Right ventricle myocardium superior (tissue), 1 donor: ENCODE results near the gene CEACAM6. TPM values are rescaled to one million over a fixed set of nuclear protein-coding genes. Genes with fewer than 3 reads are reported as not detected.
"Not testable (repeated sequence)": the region's sequence is repeated elsewhere in the genome, so short reads cannot be mapped to it uniquely, and the experiment has no call there.

Experiments used
- ATAC-seq: fragments of 200-7000 bp; cut with Tn5 transposase; one replicate; pipeline ENCODE4 v1.9.1; 2020; ENCODE audit warnings: mild to moderate bottlenecking; ENCODE audit not compliant: poor library complexity
- DNase-seq: peaks from one replicate; pipeline ENCODE4 v3.0.0-alpha.2; 2020
- intact Hi-C: fragments of 100-400 bp; cut with DNase I; formaldehyde crosslinking; loops from one replicate; pipeline ENCODE4 v1.11.2; 2022
- total RNA-seq: library from RNA; stranded (reverse); fragmentation: NEBNext Ultra II Directional; extraction: Animal tissue kit (Norgen Biotek cat#: 25700); gene quantifications from one replicate; pipeline ENCODE4 v1.2.1, GENCODE V29; 2021
- donor health status: DM: no; HTN: yes; CAD: no; lungs with severe emphysema.

The CEACAM6 gene
- total RNA-seq, 1 donor from 2014 or later: not detected

GRCh38 chr19:41744850-41745249, 10.5 kb upstream of the CEACAM6 start:
- DNase-seq (no peak), ATAC-seq (no peak)
- intact Hi-C loops: loop anchor here (10.0 kb wide), 1 partner anchor 100 kb away; no protein-coding TSS in a partner anchor

DNA sequence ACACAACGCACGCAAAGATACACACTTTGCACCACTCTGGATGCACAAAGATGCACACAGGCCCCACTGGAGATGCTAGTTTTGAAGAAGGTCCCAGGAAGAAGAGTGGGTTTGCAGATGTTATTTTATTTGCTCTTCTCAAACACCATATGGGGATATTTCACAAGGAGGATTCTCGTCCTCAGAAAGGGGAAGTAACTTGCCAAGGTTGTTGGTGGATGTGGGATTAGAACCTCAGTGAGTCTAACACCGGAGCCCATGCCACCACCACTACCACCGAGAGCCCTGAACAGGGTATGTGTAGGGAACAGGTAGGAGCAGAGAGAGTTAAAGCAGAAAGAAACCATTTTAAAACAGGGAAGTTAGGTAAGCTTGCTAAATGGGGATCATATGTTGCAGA, 9.6 kb upstream of the CEACAM6 start:
- intact Hi-C loops: loop anchor here (10.0 kb wide), 1 partner anchor 101 kb away; no protein-coding TSS in a partner anchor
- DNase-seq (no peak), ATAC-seq (no peak)

GRCh38 chr19:41746593-41747227, 8.6 kb upstream of the CEACAM6 start:
- no peak for DNase-seq
- intact Hi-C loops: loop anchor here (10.0 kb wide), 1 partner anchor 102 kb away; no protein-coding TSS in a partner anchor
- ATAC-seq: peak; percentile 64

GRCh38 chr19:41748012-41748411, 7.3 kb upstream of the CEACAM6 start:
- ATAC-seq: no peak
- intact Hi-C loops: loop anchor here (10.0 kb wide), 1 partner anchor 103 kb away; no protein-coding TSS in a partner anchor

GRCh38 chr19:41750248-41751134, 4.8 kb upstream of the CEACAM6 start:
- intact Hi-C loops, DNase-seq: not testable (repeated sequence)
- peak; percentile 57 for ATAC-seq

More at GRCh38 chr19:41748012-41748411, 7.3 kb upstream of the CEACAM6 start:
- DNase-seq: no peak

DNA sequence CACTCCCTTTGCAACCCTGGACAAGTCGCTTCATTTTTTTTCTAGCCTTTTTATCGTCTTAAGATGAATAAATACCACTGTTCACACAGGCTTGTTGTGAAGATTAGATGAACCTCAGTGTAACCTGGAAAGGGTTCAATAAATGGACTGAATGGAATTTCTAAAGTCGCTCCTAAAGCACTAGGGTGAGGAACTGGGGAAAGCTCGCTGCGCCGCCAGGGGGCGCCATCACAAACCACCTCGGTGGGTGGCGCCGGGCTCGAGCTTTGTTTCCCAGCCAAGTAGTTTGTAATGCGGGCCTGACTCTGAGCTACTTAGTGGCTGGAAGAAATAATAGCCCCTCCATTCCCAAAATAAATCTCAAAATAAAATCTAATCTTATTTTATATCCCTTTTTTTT, 2.2 kb upstream of the CEACAM6 start:
- intact Hi-C loops: no loop called here
- ATAC-seq: peak; percentile 46

DNA sequence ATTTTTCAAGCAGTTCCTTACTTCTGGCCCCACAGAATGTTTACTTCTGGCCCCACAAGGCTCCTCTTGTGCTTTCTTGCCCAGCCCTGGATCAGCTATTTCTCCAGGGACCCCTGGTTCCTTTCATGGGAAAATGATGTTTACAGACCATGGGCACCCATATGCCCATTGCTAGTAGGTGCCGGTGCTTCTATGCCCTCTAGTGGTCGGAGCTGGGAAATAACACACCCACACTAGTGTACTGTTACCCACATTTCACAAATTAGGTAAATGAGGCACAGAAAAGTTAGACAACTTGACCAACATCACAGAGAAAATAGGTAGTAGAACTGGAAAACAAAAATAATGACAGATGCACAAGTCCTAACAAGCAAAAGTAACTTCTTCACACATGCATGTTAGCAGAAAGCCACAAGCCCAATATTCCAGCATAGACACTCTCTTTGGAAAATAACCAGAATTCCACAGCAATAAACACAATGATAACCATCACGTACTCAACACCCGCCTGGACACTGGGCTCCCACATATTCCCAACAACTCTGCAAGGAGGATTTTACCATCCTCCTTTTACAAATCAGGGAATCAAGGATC, 1.3 kb upstream of the CEACAM6 start:
- intact Hi-C loops: no loop called here
- ATAC-seq (peak; percentile 80), DNase-seq (no peak)

More for the DNA sequence above, 2.2 kb upstream of the CEACAM6 start:
- DNase-seq: peak; percentile 74

DNA sequence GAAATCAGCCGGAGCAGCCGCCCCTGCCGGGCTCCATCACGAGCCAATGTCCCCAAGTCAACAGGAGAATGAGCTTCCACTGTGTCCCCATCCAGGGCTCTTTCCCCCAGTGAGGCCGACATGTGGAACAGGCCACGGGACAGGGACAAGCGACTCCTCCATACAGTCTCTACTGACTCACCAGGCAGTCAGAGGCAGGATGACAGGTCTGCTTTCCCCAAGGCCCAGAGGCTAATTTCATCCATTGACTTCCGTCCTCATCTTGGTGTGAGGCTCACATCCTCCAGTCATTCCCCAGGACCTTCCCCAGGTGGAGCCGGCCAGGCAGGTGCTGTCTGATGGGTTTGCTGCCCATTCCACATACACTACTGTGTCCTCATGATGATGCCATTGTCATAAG, 3.5 kb downstream of the CEACAM6 start:
- ATAC-seq: no peak
- DNase-seq: no peak
- intact Hi-C loops: no loop called here

DNA sequence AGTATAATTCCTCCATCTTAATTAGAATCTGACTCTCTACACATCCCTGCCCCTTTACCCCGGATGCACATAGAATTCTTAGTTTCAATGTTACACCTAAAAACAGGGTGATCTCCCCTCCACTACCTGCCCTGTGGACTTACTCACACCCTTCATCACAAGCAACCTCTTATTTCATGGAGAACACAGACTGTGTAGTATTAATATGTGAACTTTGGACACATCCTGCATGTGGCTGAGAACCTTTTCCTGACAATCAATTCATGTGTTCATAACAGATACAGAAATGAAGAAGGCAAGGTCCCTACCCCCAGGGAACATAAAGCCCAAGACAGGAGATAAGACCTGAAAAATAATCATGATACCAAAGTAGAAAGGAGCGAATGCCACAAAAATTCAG, 11.8 kb downstream of the CEACAM6 start:
- no peak for DNase-seq
- no peak for ATAC-seq
- intact Hi-C loops: no loop called here

- DNase-seq, intact Hi-C loops, ATAC-seq: not testable (repeated sequence)
Measured at GRCh38 chr19:41768105-41768504, 12.8 kb downstream of the CEACAM6 start.

- intact Hi-C loops: no loop called here
Measured at GRCh38 chr19:41769608-41770007, 14.3 kb downstream of the CEACAM6 start.

DNA sequence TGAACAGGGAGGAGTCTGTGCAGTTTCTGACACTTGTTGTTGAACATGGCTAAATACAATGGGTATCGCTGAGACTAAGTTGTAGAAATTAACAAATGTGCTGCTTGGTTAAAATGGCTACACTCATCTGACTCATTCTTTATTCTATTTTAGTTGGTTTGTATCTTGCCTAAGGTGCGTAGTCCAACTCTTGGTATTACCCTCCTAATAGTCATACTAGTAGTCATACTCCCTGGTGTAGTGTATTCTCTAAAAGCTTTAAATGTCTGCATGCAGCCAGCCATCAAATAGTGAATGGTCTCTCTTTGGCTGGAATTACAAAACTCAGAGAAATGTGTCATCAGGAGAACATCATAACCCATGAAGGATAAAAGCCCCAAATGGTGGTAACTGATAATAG, 16.1 kb downstream of the CEACAM6 start:
- intact Hi-C loops: no loop called here
- no peak for ATAC-seq
- DNase-seq: no peak

More at GRCh38 chr19:41769608-41770007, 14.3 kb downstream of the CEACAM6 start:
- DNase-seq: no peak
- ATAC-seq: no peak

DNA sequence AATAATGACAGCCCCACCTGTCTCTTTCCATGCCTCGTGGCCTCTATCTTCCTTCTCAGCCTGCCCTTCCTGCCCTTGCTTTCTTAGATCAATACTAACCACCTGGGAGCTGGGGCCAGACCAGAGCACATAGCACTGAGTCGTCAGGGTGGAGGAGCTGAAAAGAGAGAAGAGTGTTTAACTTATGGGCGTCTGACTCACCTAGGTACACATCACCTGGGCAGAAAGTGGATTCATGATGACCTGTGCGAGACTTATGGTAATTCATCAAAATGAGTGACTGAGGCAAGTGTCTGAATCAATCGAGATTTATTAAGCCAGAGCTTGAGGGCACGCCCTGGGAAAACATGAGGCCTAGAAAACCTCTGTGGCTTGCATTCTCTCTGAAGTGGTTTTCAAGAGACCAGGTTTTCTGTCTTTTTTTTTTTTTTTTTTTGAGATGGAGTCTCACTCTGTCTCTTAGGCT, 19.2 kb downstream of the CEACAM6 start:
- ATAC-seq (no peak), DNase-seq (no peak)
- intact Hi-C loops: no loop called here

- intact Hi-C loops: no loop called here
- DNase-seq (no peak), ATAC-seq (no peak)
Measured at GRCh38 chr19:41776700-41777099, 21.4 kb downstream of the CEACAM6 start.

GRCh38 chr19:41783612-41784011, 28.3 kb downstream of the CEACAM6 start:
- DNase-seq: no peak

GRCh38 chr19:41784312-41784711, 29.0 kb downstream of the CEACAM6 start:
- DNase-seq (no peak), ATAC-seq (no peak)
- intact Hi-C loops: no loop called here

More at GRCh38 chr19:41783612-41784011, 28.3 kb downstream of the CEACAM6 start:
- no peak for ATAC-seq
- intact Hi-C loops: no loop called here

- intact Hi-C loops: no loop called here
- no peak for ATAC-seq
- no peak for DNase-seq
Measured at GRCh38 chr19:41784743-41785142, 29.4 kb downstream of the CEACAM6 start.

GRCh38 chr19:41785653-41786052, 30.3 kb downstream of the CEACAM6 start:
- ATAC-seq (peak; percentile 79), DNase-seq (peak; percentile 53)
- intact Hi-C loops: no loop called here

- intact Hi-C loops: no loop called here
- no peak for ATAC-seq
- no peak for DNase-seq
Measured at GRCh38 chr19:41787055-41787454, 31.7 kb downstream of the CEACAM6 start.
